OCI-LY3 (cell line): ENCODE results near the gene ATP5ME.

Experiments used
- EZH2phosphoT487 ChIP-seq: fragments of 200-600 bp; shearing (Covaris generic); IDR thresholded peaks from 2 replicates; pipeline ENCODE4 v1.6.1; 2018; ENCODE audit warnings: antibody characterized with exemption, mixed run types, low read depth
- TF ChIP-seq, protein P1 (sequence below): fragments of 200-600, 300-600 bp; sonication (generic); IDR thresholded peaks from 2 replicates; pipeline ENCODE4 v1.5.1; 2014; ENCODE audit warnings: antibody characterized with exemption, low read length, low read depth

- TF ChIP-seq, protein P1, sequence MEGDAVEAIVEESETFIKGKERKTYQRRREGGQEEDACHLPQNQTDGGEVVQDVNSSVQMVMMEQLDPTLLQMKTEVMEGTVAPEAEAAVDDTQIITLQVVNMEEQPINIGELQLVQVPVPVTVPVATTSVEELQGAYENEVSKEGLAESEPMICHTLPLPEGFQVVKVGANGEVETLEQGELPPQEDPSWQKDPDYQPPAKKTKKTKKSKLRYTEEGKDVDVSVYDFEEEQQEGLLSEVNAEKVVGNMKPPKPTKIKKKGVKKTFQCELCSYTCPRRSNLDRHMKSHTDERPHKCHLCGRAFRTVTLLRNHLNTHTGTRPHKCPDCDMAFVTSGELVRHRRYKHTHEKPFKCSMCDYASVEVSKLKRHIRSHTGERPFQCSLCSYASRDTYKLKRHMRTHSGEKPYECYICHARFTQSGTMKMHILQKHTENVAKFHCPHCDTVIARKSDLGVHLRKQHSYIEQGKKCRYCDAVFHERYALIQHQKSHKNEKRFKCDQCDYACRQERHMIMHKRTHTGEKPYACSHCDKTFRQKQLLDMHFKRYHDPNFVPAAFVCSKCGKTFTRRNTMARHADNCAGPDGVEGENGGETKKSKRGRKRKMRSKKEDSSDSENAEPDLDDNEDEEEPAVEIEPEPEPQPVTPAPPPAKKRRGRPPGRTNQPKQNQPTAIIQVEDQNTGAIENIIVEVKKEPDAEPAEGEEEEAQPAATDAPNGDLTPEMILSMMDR = no peak
- no peak for TF ChIP-seq EZH2phosphoT487
Observed at GRCh38 chr4:689723-690122, 15.6 kb upstream of the ATP5ME start.
